Type B pancreatic cell (in vitro differentiated cells): ENCODE results near the gene IQSEC1. TPM values are rescaled to one million over a fixed set of nuclear protein-coding genes. Genes with fewer than 3 reads are reported as not detected.

Experiments used
- DNase-seq: peaks from one replicate; pipeline ENCODE4 v3.0.0; 2021; ENCODE audit warnings: mixed read lengths; ENCODE audit not compliant: unreplicated experiment; ENCODE audit errors: extremely low spot score
- H3K27ac Mint-ChIP-seq: 2 replicates; pipeline ENCODE4 v1.8.0; 2021; ENCODE audit warnings: mild to moderate bottlenecking, mixed read lengths
- H3K27me3 Mint-ChIP-seq: 2 replicates; pipeline ENCODE4 v1.8.0; 2021; ENCODE audit warnings: mixed read lengths
- H3K36me3 Mint-ChIP-seq: 2 replicates; pipeline ENCODE4 v1.8.0; 2021; ENCODE audit warnings: mixed read lengths
- H3K4me1 Mint-ChIP-seq: one replicate; pipeline ENCODE4 v1.8.0; 2021; ENCODE audit warnings: mixed read lengths; ENCODE audit not compliant: unreplicated experiment
- H3K4me3 Mint-ChIP-seq: 2 replicates; pipeline ENCODE4 v1.8.0; 2021; ENCODE audit warnings: mild to moderate bottlenecking, mixed read lengths
- H3K9me3 Mint-ChIP-seq: 2 replicates; pipeline ENCODE4 v1.8.0; 2021; ENCODE audit warnings: mixed read lengths
- CTCF ChIP-seq: fragments of 200-600 bp; sonication (generic); conservative IDR thresholded peaks from 2 replicates; pipeline ENCODE4 v1.5.0; 2021; ENCODE audit warnings: antibody characterized with exemption, mild to moderate bottlenecking
- total RNA-seq: library from RNA; stranded (reverse); gene quantifications from 2 replicates; pipeline ENCODE4 v1.2.1, GENCODE V29; 2021; ENCODE audit warnings: low replicate concordance

Gene IQSEC1
- total RNA-seq, 1 donor from 2014 or later = 33.1 TPM

- Mint-ChIP-seq H3K27me3 (no peaks in the 10 kb centered on the region), H3K4me3 (no peak overlapping the region), H3K4me1 (peaks cover 31% of the 10 kb centered on the region), H3K36me3 (no peaks in the 10 kb centered on the region), H3K9me3 (no peaks in the 10 kb centered on the region), H3K27ac (peak overlapping the region; percentile 43)
- TF ChIP-seq CTCF = no peak
- DNase-seq = no peak
These were observed 174.1 kb downstream of the IQSEC1 start for GRCh38 chr3:12898965-12899755.

GRCh38 chr3:12898290-12898964 is 174.8 kb downstream of the IQSEC1 start:
- H3K4me1 Mint-ChIP-seq = peaks cover 35% of the 10 kb centered on the region
- no peaks in the 10 kb centered on the region for H3K9me3 Mint-ChIP-seq
- no peak for TF ChIP-seq CTCF
- no peaks in the 10 kb centered on the region for H3K27me3 Mint-ChIP-seq
- no peak overlapping the region for H3K4me3 Mint-ChIP-seq
- no peak for DNase-seq
- H3K27ac Mint-ChIP-seq = peak overlapping the region; percentile 43
- no peaks in the 10 kb centered on the region for H3K36me3 Mint-ChIP-seq

GRCh38 chr3:12897381-12898289 is 175.6 kb downstream of the IQSEC1 start:
- Mint-ChIP-seq H3K4me1 (peaks cover 35% of the 10 kb centered on the region), H3K27ac (peak overlapping the region; percentile 69), H3K4me3 (no peak overlapping the region), H3K27me3 (no peaks in the 10 kb centered on the region), H3K36me3 (no peaks in the 10 kb centered on the region), H3K9me3 (no peaks in the 10 kb centered on the region)
- no peak for TF ChIP-seq CTCF
- no peak for DNase-seq

- H3K9me3 Mint-ChIP-seq = no peaks in the 10 kb centered on the region
- no peaks in the 10 kb centered on the region for H3K36me3 Mint-ChIP-seq
- peaks cover 3% of the 10 kb centered on the region for H3K27me3 Mint-ChIP-seq
- TF ChIP-seq CTCF = peak; percentile 29
- peaks cover 40% of the 10 kb centered on the region for H3K4me1 Mint-ChIP-seq
- H3K4me3 Mint-ChIP-seq = no peak overlapping the region
- DNase-seq = no peak
- H3K27ac Mint-ChIP-seq = peak overlapping the region; percentile 82
These were observed 176.9 kb downstream of the IQSEC1 start for GRCh38 chr3:12896063-12896985.
